ENCODE data around the gene IL32.

The IL32 gene

DNA sequence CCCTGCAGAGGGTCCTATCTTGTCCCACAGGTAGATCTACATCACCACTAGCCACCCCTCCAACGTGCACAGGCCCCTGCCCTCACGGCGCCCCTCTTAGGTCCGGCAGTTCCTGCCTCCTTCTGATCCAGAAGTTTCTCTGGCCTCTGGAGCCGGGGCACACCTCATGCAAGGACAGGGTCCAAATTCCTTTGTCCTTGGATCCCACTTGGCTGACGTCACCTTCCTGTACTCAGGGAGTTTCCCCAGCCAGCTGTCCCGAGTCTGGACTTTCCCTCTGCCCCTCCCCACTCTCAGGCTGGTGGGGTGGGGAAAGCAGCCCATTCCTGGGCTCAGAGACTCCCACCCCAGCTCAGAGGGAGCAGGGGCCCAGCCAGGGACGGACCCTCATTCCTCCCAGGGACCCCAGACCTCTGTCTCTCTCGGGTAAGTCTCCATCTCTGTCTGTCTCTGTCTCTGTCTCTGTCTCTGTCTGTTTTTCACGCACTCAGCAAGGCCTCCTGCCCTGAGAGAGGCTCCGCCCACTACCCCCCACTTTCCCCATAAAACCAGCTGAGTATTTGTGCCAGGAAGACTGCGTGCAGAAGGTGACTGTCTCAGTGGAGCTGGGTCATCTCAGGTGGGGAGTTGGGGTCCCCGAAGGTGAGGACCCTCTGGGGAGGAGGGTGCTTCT lies at the start of gene IL32:
Gene IL32 (plus strand): TSS at position 572 of the 673 bp plus-strand sequence. CDS start 172 bp downstream, outside the sequence.
- H3K4me3 ChIP-seq (ENCODE audit: control insufficient read depth, low read depth, low read length): no peak within 1 kb of the TSS
- TF ChIP-seq, protein P1, sequence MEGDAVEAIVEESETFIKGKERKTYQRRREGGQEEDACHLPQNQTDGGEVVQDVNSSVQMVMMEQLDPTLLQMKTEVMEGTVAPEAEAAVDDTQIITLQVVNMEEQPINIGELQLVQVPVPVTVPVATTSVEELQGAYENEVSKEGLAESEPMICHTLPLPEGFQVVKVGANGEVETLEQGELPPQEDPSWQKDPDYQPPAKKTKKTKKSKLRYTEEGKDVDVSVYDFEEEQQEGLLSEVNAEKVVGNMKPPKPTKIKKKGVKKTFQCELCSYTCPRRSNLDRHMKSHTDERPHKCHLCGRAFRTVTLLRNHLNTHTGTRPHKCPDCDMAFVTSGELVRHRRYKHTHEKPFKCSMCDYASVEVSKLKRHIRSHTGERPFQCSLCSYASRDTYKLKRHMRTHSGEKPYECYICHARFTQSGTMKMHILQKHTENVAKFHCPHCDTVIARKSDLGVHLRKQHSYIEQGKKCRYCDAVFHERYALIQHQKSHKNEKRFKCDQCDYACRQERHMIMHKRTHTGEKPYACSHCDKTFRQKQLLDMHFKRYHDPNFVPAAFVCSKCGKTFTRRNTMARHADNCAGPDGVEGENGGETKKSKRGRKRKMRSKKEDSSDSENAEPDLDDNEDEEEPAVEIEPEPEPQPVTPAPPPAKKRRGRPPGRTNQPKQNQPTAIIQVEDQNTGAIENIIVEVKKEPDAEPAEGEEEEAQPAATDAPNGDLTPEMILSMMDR (IDR thresholded peaks at IDR 0.05; ENCODE audit: control insufficient read depth, insufficient read depth, low read depth, low read length, missing control alignments): no peak
- no peak for DNase-seq (ENCODE audit: low read depth)

DNA sequence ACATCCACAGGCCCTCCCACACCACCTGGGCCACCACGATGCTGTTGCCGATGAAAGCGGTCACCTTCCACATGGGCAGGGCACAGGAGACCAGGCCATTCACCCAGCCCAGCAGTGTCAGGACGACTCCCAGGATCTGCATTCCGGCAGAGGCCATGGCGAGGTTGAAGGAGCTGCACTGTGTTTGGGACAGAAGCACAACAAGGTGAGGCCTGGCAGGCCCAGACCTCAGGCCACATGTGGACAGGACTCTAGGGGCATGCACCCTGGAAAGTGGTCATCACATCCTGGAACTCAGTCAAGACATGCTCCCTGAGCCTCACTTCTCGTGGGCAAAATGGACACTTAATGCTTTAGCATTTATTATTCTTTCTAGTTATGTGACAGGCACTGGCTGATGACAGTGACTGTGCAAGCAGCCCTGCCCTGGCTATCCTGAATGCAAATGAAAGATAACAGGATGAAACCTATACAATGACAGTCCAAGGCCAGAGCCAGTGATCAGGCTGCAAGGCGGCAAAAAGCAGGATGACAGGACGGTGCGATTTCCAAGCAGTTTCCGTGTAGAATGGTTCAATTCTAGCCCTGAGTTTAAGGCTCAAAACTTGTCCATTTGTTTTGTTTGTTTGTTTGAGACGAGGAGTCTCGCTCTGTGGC lies 49.4 kb upstream of the IL32 start:
- no peak overlapping the region for H3K4me3 ChIP-seq (ENCODE audit: control insufficient read depth, low read depth, low read length)
- TF ChIP-seq, protein P1 (IDR thresholded peaks at IDR 0.05; ENCODE audit: control insufficient read depth, insufficient read depth, low read depth, low read length, missing control alignments): no peak
- DNase-seq (ENCODE audit: low read depth): no peak

GRCh38 chr16:3017344-3017743 lies 48.1 kb upstream of the IL32 start:
- no peak for DNase-seq (ENCODE audit: low read depth)
- TF ChIP-seq, protein P1 (IDR thresholded peaks at IDR 0.05; ENCODE audit: control insufficient read depth, insufficient read depth, low read depth, low read length, missing control alignments): no peak
- no peak overlapping the region for H3K4me3 ChIP-seq (ENCODE audit: control insufficient read depth, low read depth, low read length)

DNA sequence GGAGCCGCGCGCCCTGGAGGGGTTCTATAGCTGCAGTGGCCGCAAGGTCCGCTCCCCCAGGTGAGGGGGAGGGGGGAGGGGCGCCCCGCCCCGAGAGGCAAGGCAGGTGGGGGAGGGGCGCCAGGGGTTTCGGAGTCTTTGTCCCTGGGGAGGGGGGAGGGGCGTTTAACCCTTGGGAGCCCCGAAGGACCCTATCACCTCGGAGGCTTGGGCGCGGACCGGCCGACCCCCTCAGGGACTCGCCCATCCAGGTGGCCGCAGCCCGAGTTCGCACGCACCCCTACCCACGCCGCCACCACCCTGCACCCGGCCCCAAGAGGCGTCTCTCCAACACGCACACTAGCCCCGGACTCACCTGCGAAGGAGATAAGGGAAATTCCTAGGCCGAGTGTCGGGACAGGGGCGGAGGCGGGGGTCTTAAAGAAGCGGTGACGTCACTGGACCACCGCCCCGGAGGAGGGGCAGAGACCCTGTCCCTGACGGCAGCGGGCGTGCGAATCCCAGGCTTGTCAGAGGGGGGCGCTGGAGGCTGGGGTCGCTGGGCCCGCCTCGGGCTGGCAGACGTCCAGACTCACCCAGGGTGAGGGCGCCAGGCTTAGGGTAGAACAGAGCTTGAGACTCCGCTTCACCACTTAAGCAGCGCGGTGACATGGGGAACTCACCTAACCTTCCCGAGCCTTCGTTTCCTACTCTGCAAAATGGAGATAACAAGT lies 47.5 kb upstream of the IL32 start, which contains the start of gene CLDN6:
Gene CLDN6 (minus strand): TSS at position 390 of the 713 bp plus-strand sequence. CDS start 2,162 bp downstream, outside the sequence.
- TF ChIP-seq, protein P1 (IDR thresholded peaks at IDR 0.05; ENCODE audit: control insufficient read depth, insufficient read depth, low read depth, low read length, missing control alignments): peak; percentile 19
- no peak within 1 kb of the TSS for H3K4me3 ChIP-seq (ENCODE audit: control insufficient read depth, low read depth, low read length)
- DNase-seq (ENCODE audit: low read depth): no peak

GRCh38 chr16:3019594-3020246 lies 45.7 kb upstream of the IL32 start:
- no peak for DNase-seq (ENCODE audit: low read depth)
- peak overlapping the region; percentile 82 for H3K4me3 ChIP-seq (ENCODE audit: control insufficient read depth, low read depth, low read length)

GRCh38 chr16:3020247-3020603 lies 45.2 kb upstream of the IL32 start, which contains the start of gene TNFRSF12A:
TSS of gene TNFRSF12A (plus strand) at chr16:3020368. CDS start at chr16:3020398, 30 bp downstream.
- TF ChIP-seq, protein P1 (IDR thresholded peaks at IDR 0.05; ENCODE audit: control insufficient read depth, insufficient read depth, low read depth, low read length, missing control alignments): no peak
- peak within 1 kb of the TSS; percentile 82 for H3K4me3 ChIP-seq (ENCODE audit: control insufficient read depth, low read depth, low read length)
- DNase-seq (ENCODE audit: low read depth): no peak

More at GRCh38 chr16:3019594-3020246, 45.7 kb upstream of the IL32 start:
- TF ChIP-seq, protein P1 (IDR thresholded peaks at IDR 0.05; ENCODE audit: control insufficient read depth, insufficient read depth, low read depth, low read length, missing control alignments): no peak

Measured in AG09309 (cell line).